ENCODE measurements around the gene CCDC157.

GRCh38 chr22:30347255-30347892 is 9.4 kb upstream of the CCDC157 start:
- TF ChIP-seq CSDC2 (CRISPR knock-in tag; IDR thresholded peaks at IDR 0.05) (no peak), CREB5 (CRISPR knock-in tag; IDR thresholded peaks at IDR 0.05; ENCODE audit: low read depth) (no peak), ZNF70 (CRISPR knock-in tag; IDR thresholded peaks at IDR 0.05) (no peak), ISL1 (CRISPR knock-in tag; IDR thresholded peaks at IDR 0.05) (no peak), PATZ1 (CRISPR knock-in tag; IDR thresholded peaks at IDR 0.05; ENCODE audit: borderline replicate concordance) (no peak), ZFP30 (CRISPR knock-in tag; IDR thresholded peaks at IDR 0.05) (no peak), GLIS3 (CRISPR knock-in tag; IDR thresholded peaks at IDR 0.05) (no peak), ZFP3 (CRISPR knock-in tag; IDR thresholded peaks at IDR 0.05) (no peak), BACH2 (CRISPR knock-in tag; IDR thresholded peaks at IDR 0.05; ENCODE audit: borderline replicate concordance) (no peak)

All from SK-N-SH treated with all-trans-retinoic acid at 6 μM for 48 hours (cell line).